ENCODE results near the gene TSPAN18.
A peak's percentile ranks its signal among the peaks of the same experiment; 100 is the strongest.

The TSPAN18 gene

GRCh38 chr11:44903518-44903917 is 176.8 kb downstream of the TSPAN18 start:
- DNase-seq (ENCODE audit: low read depth, low spot score), result no peak
- H3K27ac ChIP-seq, result no peak overlapping the region

- no peak for DNase-seq (ENCODE audit: low read depth, low spot score)
Measured at GRCh38 chr11:44904261-44905020, 177.7 kb downstream of the TSPAN18 start.

GRCh38 chr11:44905131-44905866 is 178.5 kb downstream of the TSPAN18 start:
- DNase-seq (ENCODE audit: low read depth, low spot score), result no peak
- no peak overlapping the region for H3K27ac ChIP-seq

More at GRCh38 chr11:44904261-44905020, 177.7 kb downstream of the TSPAN18 start:
- H3K27ac ChIP-seq, result no peak overlapping the region

DNA sequence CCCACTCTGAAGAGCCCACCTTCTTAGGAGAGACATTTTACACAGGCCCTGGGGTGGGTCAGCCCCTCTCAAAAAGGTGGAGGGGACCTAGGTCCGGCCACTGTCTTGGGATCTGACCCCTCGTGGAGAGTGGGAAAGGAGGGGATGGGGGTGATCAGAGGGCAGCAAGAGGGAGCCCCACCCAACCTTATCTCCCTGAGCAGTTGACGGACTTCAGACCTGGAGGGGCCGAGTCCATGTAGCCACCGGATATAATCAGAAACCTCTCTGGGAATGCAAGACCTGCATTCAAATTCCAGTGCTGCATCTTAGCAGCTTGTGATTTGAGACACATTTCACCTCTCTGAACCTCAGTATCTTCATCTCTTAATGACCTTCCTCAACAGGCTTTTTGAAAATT is 179.9 kb downstream of the TSPAN18 start:
- no peak overlapping the region for H3K27ac ChIP-seq
- DNase-seq (ENCODE audit: low read depth, low spot score), result no peak

- no peak overlapping the region for H3K27ac ChIP-seq
- DNase-seq (ENCODE audit: low read depth, low spot score), result no peak
Measured at GRCh38 chr11:44909557-44909956, 182.8 kb downstream of the TSPAN18 start.

- H3K27ac ChIP-seq, result no peak overlapping the region
- DNase-seq (ENCODE audit: low read depth, low spot score), result no peak
Measured at GRCh38 chr11:44910591-44910990, 183.8 kb downstream of the TSPAN18 start.

- peak; percentile 10 for DNase-seq (ENCODE audit: low read depth, low spot score)
- H3K27ac ChIP-seq, result no peak overlapping the region
Measured at GRCh38 chr11:44911029-44911814, 184.5 kb downstream of the TSPAN18 start.

GRCh38 chr11:44912270-44912987 is 185.7 kb downstream of the TSPAN18 start:
- no peak for DNase-seq (ENCODE audit: low read depth, low spot score)
- H3K27ac ChIP-seq, result no peak overlapping the region

DNA sequence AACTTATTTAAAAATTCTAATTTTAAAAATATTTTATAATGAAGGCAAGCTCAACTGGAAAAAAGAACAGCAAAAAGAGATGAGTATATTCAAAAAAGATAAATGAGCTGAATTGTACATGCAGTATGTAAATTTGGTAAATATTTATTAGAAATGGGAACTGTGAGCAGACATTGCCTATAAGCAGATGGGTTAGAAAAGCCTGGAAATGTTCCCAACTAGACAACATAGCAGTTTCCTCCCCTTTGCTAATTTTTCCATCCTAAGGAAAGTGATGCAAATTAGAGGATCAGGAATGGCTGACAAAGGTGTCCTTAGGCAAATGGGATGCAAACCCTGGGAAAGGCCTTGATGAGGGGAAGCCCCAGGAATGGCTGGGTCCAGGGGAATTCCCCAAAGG is 186.7 kb downstream of the TSPAN18 start:
- no peak for DNase-seq (ENCODE audit: low read depth, low spot score)
- H3K27ac ChIP-seq, result no peak overlapping the region

- no peak overlapping the region for H3K27ac ChIP-seq
- no peak for DNase-seq (ENCODE audit: low read depth, low spot score)
Measured at GRCh38 chr11:44914105-44914504, 187.3 kb downstream of the TSPAN18 start.

- H3K27ac ChIP-seq, result no peak overlapping the region
- DNase-seq (ENCODE audit: low read depth, low spot score), result no peak
Measured at GRCh38 chr11:44915004-44915403, 188.2 kb downstream of the TSPAN18 start.

- no peak for DNase-seq (ENCODE audit: low read depth, low spot score)
- H3K27ac ChIP-seq, result no peak overlapping the region
Measured at GRCh38 chr11:44915621-44916020, 188.9 kb downstream of the TSPAN18 start.

- H3K27ac ChIP-seq, result no peak overlapping the region
- DNase-seq (ENCODE audit: low read depth, low spot score), result no peak
Measured at GRCh38 chr11:44916331-44916730, 189.6 kb downstream of the TSPAN18 start.

DNA sequence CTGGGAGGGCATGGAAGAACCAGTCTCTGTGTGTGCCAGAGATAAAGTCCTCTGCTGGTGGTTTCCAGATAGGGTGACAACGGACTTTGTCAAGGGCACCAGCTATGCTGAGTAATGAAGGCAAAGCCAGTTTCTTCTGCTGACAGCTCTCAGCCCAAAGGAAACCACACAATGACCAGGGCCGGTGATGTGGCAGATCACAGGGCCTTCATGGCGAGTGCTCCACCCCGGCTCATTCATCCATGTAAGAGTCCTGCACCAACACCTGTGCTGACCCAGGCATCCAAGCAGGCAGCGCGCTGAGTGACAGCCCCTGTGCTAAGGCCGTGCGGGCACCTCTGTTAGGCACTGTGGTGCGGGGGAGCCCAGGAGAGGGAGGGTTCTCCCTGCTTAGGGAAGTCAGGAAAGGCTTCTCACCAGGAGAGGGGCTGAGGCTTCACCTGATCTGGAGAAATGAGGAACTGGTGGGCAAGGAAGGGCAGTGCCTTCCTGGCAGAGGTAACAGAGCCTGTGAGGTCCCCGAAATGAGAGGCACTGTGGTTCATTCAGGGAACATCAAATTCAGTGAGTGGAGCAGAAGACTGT is 190.1 kb downstream of the TSPAN18 start:
- no peak overlapping the region for H3K27ac ChIP-seq
- DNase-seq (ENCODE audit: low read depth, low spot score), result no peak

DNA sequence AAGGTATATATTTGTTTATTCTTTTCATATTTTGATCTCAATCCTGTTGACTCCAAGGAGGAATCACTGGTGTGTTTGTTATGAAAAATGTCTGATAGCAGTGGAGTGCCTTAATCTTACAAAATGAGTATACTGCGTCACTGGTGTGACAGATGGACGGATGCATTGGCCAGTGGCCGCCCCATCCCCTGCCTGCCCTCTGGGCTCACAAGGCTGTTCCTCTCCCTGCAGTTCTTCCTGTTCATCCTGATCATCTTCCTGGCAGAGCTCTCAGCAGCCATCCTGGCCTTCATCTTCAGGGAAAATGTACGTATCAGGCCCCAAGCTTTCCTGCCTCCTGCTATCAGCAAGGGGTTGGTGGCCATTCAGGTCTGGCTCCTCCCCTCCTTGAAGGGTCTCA is 191.0 kb downstream of the TSPAN18 start:
- H3K27ac ChIP-seq, result no peak overlapping the region
- no peak for DNase-seq (ENCODE audit: low read depth, low spot score)

DNA sequence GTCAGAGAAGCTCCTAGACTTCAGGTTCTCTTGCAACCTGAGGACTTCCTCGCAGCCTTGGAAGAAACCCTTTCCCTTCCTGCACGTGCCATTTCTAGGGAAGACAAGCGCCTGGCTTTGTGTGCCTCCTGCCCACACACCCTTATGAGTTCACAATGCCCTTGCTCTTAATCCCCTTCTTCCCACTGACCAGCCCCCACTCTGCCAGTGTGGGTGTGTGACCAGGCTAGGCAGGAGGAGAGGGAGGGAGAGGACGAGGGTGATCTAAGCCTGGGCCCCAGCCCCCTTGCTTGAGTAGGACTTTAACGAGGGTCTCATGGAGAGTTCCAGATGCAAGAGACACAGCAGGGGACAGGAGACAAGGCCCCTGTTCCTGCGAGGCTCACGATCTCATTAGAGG is 193.7 kb downstream of the TSPAN18 start:
- no peak overlapping the region for H3K27ac ChIP-seq
- DNase-seq (ENCODE audit: low read depth, low spot score), result no peak

DNA sequence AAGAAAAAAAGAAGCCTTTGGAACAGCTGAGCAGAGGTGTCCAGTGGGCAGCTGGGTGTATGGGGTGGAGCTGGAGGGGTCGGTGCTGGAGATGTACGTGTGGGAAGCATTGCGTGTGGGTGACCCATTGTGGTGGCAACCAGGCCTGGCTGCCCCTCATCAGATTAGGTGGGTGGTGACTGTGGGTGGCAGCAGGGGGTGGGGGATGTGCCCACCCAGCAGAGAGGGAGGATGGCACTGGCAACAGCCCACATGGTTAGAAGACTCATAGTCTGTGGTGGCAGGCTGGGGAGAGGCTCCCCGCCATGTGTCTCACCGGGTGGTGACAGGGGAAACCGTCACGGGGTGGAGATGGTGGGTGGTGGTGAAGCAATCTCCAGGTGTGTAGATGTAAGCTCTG is 196.4 kb downstream of the TSPAN18 start:
- no peak for DNase-seq (ENCODE audit: low read depth, low spot score)
- no peak overlapping the region for H3K27ac ChIP-seq

GRCh38 chr11:44923806-44924205 is 197.0 kb downstream of the TSPAN18 start:
- no peak for DNase-seq (ENCODE audit: low read depth, low spot score)
- H3K27ac ChIP-seq, result no peak overlapping the region

- H3K27ac ChIP-seq, result no peak overlapping the region
- no peak for DNase-seq (ENCODE audit: low read depth, low spot score)
Measured at GRCh38 chr11:44926036-44926435, 199.3 kb downstream of the TSPAN18 start.

GRCh38 chr11:44927174-44927661 is 200.5 kb downstream of the TSPAN18 start:
- no peak overlapping the region for H3K27ac ChIP-seq
- DNase-seq (ENCODE audit: low read depth, low spot score), result no peak

Measured in epithelial cell of prostate (primary cell).